RWPE1 (cell line): ENCODE measurements around the gene SLC7A1.
A peak's percentile ranks its signal among the peaks of the same experiment; 100 is the strongest.

ENCODE experiments used
- CTCF ChIA-PET: fragments of 350-600 bp; sonication (Branson Sonifier 250); formaldehyde crosslinking; extraction: SDS; loops from one replicate; lab custom pipeline; 2021; lab: Yijun Ruan, JAX
- POLR2A ChIA-PET: fragments of 400-600 bp; formaldehyde crosslinking; extraction: SDS; loops from one replicate; lab custom pipeline; 2020; ENCODE audit warnings: antibody characterized with exemption; ENCODE audit not compliant: low non-redundant PET; lab: Yijun Ruan, JAX
- DNase-seq: peaks from one replicate; pipeline ENCODE4 v3.0.0; 2012; ENCODE audit warnings: low spot score
- H3K27ac ChIP-seq: fragments of 450-650 bp; 2 replicates; pipeline ENCODE4 v1.5.1; 2017
- CTCF ChIP-seq: fragments of 450-650 bp; conservative IDR thresholded peaks from 2 replicates; pipeline ENCODE4 v1.5.1; 2017; ENCODE audit warnings: low read depth, mild to moderate bottlenecking

The SLC7A1 gene

GRCh38 chr13:29514720-29515310, 80.7 kb downstream of the SLC7A1 start:
- CTCF ChIA-PET, result interaction anchor here (0.6 kb wide), 1 partner anchor 55 kb away, joined by 3 read pairs; no protein-coding TSS in a partner anchor
- POLR2A ChIA-PET, result no interaction called here
- no peak for DNase-seq
- peak overlapping the region; percentile 52 for H3K27ac ChIP-seq
- no peak for TF ChIP-seq CTCF

GRCh38 chr13:29513981-29514719, 81.3 kb downstream of the SLC7A1 start:
- ChIA-PET CTCF (interaction anchor here (0.6 to 1.1 kb wide), 2 partner anchors 12 to 55 kb away, joined by 3 to 4 read pairs; no protein-coding TSS in a partner anchor), POLR2A (no interaction called here)
- no peak for TF ChIP-seq CTCF
- H3K27ac ChIP-seq, result peak overlapping the region; percentile 52
- no peak for DNase-seq

GRCh38 chr13:29513002-29513980, 82.2 kb downstream of the SLC7A1 start:
- TF ChIP-seq CTCF, result no peak
- no peak for DNase-seq
- H3K27ac ChIP-seq, result peak overlapping the region; percentile 52
- ChIA-PET CTCF (interaction anchor here (1.0 to 1.1 kb wide), 2 partner anchors 13 to 195 kb away, joined by 4 read pairs; no protein-coding TSS in a partner anchor), POLR2A (no interaction called here)

GRCh38 chr13:29511980-29512379, 83.5 kb downstream of the SLC7A1 start:
- no peak for TF ChIP-seq CTCF
- CTCF ChIA-PET, result interaction anchor here (0.6 to 1.0 kb wide), 3 partner anchors 43 to 1122 kb away, joined by 3 to 4 read pairs (median 3); no protein-coding TSS in a partner anchor
- H3K27ac ChIP-seq, result peak overlapping the region; percentile 51
- no peak for DNase-seq
- POLR2A ChIA-PET, result no interaction called here

- H3K27ac ChIP-seq, result peak overlapping the region; percentile 48
- CTCF ChIA-PET, result interaction anchor here (0.6 kb wide), 1 partner anchor 78 kb away, joined by 3 read pairs; no protein-coding TSS in a partner anchor
- DNase-seq, result no peak
- TF ChIP-seq CTCF, result no peak
- POLR2A ChIA-PET, result no interaction called here
Measured at GRCh38 chr13:29511106-29511796, 84.2 kb downstream of the SLC7A1 start.
